GM10266 (cell line): ENCODE data around the gene SRGAP3.

ENCODE experiments used
- DNase-seq: peaks from one replicate; pipeline ENCODE4 v3.0.0; 2012; ENCODE audit errors: extremely low spot score
- TF ChIP-seq, protein P1 (sequence below): IDR thresholded peaks from 2 replicates; pipeline ENCODE4 v1.5.1; 2012; ENCODE audit warnings: mild to moderate bottlenecking, low read depth; ENCODE audit not compliant: control insufficient read depth, insufficient read depth; ENCODE audit errors: missing control alignments

Gene SRGAP3

DNA sequence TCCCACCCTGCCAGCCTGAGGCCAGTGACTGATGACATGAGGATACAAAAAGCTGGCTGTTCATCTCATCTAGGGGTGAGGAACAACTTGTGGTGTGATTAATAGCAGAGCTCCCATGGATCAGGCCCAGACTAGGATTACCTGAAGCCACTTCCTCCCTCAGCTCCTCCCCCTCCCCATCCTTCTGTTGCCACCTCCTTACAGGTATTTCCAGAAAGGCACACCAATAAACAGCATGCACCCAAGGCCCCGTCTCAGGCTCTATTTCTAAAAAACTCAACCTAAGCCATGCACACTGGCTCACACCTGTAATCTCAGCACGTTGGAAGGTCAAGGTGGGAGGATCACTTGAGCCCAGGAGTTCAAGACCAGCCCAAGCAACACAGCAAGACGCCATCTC is 54.1 kb downstream of the SRGAP3 start:
- DNase-seq = no peak
- TF ChIP-seq, protein P1, sequence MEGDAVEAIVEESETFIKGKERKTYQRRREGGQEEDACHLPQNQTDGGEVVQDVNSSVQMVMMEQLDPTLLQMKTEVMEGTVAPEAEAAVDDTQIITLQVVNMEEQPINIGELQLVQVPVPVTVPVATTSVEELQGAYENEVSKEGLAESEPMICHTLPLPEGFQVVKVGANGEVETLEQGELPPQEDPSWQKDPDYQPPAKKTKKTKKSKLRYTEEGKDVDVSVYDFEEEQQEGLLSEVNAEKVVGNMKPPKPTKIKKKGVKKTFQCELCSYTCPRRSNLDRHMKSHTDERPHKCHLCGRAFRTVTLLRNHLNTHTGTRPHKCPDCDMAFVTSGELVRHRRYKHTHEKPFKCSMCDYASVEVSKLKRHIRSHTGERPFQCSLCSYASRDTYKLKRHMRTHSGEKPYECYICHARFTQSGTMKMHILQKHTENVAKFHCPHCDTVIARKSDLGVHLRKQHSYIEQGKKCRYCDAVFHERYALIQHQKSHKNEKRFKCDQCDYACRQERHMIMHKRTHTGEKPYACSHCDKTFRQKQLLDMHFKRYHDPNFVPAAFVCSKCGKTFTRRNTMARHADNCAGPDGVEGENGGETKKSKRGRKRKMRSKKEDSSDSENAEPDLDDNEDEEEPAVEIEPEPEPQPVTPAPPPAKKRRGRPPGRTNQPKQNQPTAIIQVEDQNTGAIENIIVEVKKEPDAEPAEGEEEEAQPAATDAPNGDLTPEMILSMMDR = no peak

DNA sequence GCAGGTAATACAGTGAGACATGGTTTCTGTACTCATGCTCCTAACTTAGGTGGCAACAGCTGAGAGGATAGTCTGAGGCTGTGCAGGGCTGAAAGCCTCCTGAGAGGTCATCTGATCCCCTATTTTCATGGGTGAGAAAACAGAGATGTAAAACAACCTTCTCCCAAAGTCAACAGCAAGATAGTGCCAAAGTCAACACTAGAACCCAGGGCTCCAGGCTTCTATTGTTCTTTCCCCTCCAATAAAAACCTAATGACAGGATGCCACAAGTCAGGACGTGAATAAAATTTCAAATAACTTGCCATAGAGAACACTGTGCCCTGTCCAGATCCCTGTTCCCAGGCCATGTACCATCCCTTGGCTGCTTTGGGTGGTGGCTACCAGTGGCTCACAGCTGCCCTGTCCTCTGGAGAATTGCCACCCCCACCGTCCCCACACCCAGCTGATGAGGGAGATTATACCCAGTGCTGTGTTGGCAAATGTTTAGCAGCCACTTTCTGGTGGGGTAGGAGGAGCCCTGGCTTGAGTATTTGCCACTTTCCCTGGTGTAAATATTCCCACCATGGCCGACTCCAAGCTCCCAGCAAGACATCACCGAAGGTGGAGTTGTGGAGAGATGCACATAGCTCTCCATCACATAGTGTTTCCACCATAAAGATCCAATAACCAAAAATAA is 54.8 kb downstream of the SRGAP3 start:
- DNase-seq = no peak

DNA sequence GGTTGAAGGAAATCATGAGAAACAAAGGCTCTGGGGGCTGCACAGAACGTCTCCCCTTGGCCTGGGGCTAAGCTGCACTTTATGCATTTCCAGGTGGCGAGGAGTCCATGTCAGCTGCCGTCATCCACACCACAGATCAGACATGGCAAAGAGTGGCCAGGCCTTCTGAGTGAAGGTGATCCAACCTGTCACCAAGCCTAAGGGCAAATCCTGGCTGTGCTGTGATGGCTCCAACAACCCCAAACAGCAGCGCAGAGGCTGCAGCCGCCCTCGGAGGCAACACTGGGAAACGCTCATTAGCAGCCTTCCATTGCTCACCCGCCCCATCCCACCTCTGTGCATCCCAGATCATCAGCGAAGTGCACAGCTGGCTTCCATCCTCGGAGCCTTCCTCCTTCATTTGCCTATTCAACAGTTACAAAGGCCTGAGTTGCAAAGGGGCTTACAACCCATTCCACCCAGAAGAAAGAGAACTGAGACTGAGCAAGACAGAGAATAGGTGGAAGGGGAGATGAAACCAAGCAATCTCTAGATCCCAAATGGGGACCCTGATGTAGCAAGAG is 55.7 kb downstream of the SRGAP3 start:
- TF ChIP-seq, protein P1 = no peak

More for the DNA sequence above, 54.8 kb downstream of the SRGAP3 start:
- TF ChIP-seq, protein P1 = no peak

DNA sequence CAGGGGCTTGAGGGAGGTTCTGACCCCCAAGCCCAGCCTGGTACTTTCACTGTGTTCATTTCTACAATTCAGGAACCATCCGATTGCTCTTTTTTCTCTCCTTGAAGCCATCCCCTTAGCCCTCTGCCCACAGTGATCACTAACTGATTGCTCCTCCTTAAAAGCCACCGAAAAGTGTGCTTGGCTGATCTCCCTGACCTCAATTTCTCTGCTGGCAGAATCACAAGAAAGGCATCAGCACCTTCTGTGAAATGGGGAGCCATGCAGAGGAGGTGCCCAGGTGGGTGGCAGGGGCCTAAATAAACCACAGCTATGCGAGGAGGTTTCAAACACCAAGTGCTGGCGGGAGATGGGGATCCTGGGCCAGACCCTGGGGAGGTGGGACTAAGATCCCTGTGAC is 56.2 kb downstream of the SRGAP3 start:
- DNase-seq = no peak

More for the DNA sequence above, 55.7 kb downstream of the SRGAP3 start:
- DNase-seq = no peak

DNA sequence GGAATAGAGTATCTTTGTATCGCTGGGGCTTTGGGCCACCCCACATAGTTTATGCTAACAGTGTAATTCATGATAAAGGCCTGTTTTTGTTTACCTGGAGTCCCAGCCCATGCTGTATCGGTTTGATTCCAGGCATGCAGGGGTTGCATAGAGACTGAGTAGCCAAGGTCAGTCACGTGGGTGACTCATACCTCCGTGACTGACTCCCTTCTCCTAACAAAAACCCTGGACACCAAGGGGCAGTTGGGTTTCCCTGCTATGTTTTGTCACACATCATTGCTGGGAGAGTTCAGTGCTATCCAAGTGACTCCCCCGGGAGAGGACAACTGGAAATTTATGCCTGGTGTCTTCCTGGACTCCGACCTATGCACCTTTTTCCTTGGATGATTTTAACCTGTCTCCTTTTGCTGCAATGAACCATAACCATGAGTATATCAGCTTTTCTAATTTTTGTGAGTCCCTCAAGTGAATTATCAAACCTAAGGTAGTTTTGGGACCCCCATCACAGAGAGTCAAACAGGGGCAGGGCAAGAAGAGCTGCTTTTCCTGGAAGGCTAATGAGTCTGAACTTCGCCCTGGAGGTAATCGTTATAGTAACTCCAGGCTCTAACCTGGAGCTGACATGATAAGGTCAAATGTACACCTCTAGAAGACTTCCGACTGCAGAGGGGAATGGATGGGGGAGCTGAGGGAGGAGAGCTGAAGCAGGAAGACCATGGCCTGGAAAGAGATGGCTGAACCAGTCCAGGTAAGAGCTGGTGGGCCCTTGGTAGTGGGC is 57.0 kb downstream of the SRGAP3 start:
- no peak for DNase-seq
- TF ChIP-seq, protein P1 = no peak

More for the DNA sequence above, 56.2 kb downstream of the SRGAP3 start:
- TF ChIP-seq, protein P1 = no peak

DNA sequence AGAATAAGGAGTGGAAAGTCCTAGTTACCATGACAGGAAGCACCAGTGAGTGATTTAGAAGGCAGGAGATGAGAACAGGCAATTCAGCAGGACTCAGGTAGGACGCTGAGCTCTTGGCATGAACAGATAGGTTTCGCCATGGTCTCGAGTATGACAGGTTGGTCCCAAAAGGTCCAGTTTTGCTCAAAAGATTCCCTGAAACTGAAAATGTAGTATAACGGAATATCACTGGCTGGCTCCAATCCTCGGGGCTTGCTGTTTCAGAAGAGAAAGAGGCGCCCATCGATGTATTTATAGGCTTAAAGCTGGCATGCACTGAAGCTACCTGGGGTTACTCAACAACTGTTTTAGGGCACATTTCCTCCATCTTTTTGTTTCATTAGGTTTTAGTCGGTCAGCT is 59.2 kb downstream of the SRGAP3 start:
- TF ChIP-seq, protein P1 = no peak
- DNase-seq = no peak
